Endothelial cell of umbilical vein (primary cell): ENCODE measurements around the gene STK32A. TPM values are rescaled to one million over a fixed set of nuclear protein-coding genes. Genes with fewer than 3 reads are reported as not detected.

ENCODE experiments used
- BruUV-seq: library from RNA; stranded (reverse); fragments of 400-500 nt; replicated peaks from 2 replicates; lab custom pipeline; 2021; lab: Mats Ljungman, UMichigan
- CTCF ChIA-PET: fragments of 300-600, 350-600 bp; sonication (Branson Sonifier 250); formaldehyde crosslinking; loops from one replicate; lab custom pipeline; 2021; ENCODE audit warnings: antibody characterized with exemption, inconsistent platforms; lab: Charles Lee
- POLR2A ChIA-PET: fragments of 300-600, 350-600 bp; sonication (Branson Sonifier 250); formaldehyde crosslinking; loops from one replicate; lab custom pipeline; 2021; ENCODE audit warnings: antibody characterized with exemption, inconsistent platforms; lab: Charles Lee
- DNase-seq: peaks from one replicate; pipeline ENCODE4 v3.0.0-alpha.2; 2011; ENCODE audit warnings: low read depth, low spot score
- FAIRE-seq: peaks from 2 replicates; lab custom pipeline; 2011; peaks lifted over from hg19 to GRCh38; lab: Jason Lieb, UNC
- H2AFZ ChIP-seq: 2 replicates; pipeline ENCODE4 v1.6.0; 2012; ENCODE audit warnings: low read depth, low read length, control low read depth, inconsistent platforms
- H3K27ac ChIP-seq: 2 replicates; pipeline ENCODE4 v1.5.1; 2011; ENCODE audit warnings: low read depth, mild to moderate bottlenecking, control low read depth, low read length, moderate library complexity; ENCODE audit not compliant: insufficient read depth
- H3K27me3 ChIP-seq, 2 experiments: 2 replicates each; pipeline versions ENCODE4 v1.6.0 to v1.6.1; 2011; ENCODE audit warnings: low read length in 2 of 2, mixed read lengths in 1 of 2; ENCODE audit not compliant: control insufficient read depth in 2 of 2, insufficient read depth in 2 of 2
- H3K36me3 ChIP-seq, 2 experiments: 2 replicates in 1 of 2; 3 replicates in 1 of 2; pipeline ENCODE4 v1.5.1; 2011; ENCODE audit warnings: low read length in 2 of 2, mild to moderate bottlenecking in 1 of 2, moderate library complexity in 1 of 2; ENCODE audit not compliant: control insufficient read depth in 2 of 2, insufficient read depth in 2 of 2; ENCODE audit errors: extremely low read depth in 1 of 2
- H3K4me1 ChIP-seq: 3 replicates; pipeline ENCODE4 v1.5.1; 2011; ENCODE audit warnings: mild to moderate bottlenecking, low read length; ENCODE audit not compliant: control insufficient read depth, insufficient read depth; ENCODE audit errors: extremely low read depth
- H3K4me2 ChIP-seq: 2 replicates; pipeline ENCODE4 v1.6.1; 2011; ENCODE audit warnings: low read length, control low read depth, mixed read lengths; ENCODE audit not compliant: insufficient read depth
- H3K4me3 ChIP-seq, 3 experiments: fragments of 200-600 bp in 1 of 3; sonication (generic), shearing (Covaris generic) in 1 of 3; replicated peaks in 1 of 3; 2 replicates each; pipeline ENCODE4 v1.5.1; 2011 to 2016; ENCODE audit warnings: control low read depth in 3 of 3, low read length in 3 of 3, mild to moderate bottlenecking in 2 of 3, inconsistent platforms in 1 of 3, low read depth in 1 of 3, moderate library complexity in 1 of 3; ENCODE audit not compliant: insufficient read depth in 1 of 3
- H3K79me2 ChIP-seq: 2 replicates; pipeline ENCODE4 v1.6.0; 2012; ENCODE audit warnings: low read length, inconsistent platforms; ENCODE audit not compliant: control insufficient read depth, insufficient read depth
- H3K9ac ChIP-seq: replicated peaks from 2 replicates; pipeline ENCODE3; 2011; ENCODE audit warnings: low read length, control low read depth; ENCODE audit not compliant: insufficient read depth; ENCODE audit errors: extremely low read depth
- H3K9me1 ChIP-seq: replicated peaks from 3 replicates; pipeline ENCODE4 v1.6.0; 2011; ENCODE audit warnings: mild to moderate bottlenecking, low read length; ENCODE audit not compliant: control insufficient read depth, insufficient read depth; ENCODE audit errors: extremely low read depth
- H3K9me3 ChIP-seq: replicated peaks from 2 replicates; pipeline ENCODE4 v1.5.1; 2012; ENCODE audit warnings: low read length, inconsistent platforms; ENCODE audit not compliant: control insufficient read depth, insufficient read depth
- H4K20me1 ChIP-seq: replicated peaks from 2 replicates; pipeline ENCODE3; 2011; ENCODE audit warnings: mild to moderate bottlenecking, low read length; ENCODE audit not compliant: control insufficient read depth, insufficient read depth; ENCODE audit errors: extremely low read depth
- CTCF ChIP-seq, 2 donors: IDR thresholded peaks; 1 replicate in 1 of 2; 2 replicates in 1 of 2; pipeline ENCODE4 v1.5.1; 2011; ENCODE audit warnings: low read length in 2 of 2, mild to moderate bottlenecking in 2 of 2, moderate library complexity in 2 of 2, control low read depth in 1 of 2, inconsistent platforms in 1 of 2, low read depth in 1 of 2; ENCODE audit not compliant: insufficient read depth in 1 of 2; ENCODE audit errors: extremely low read depth in 1 of 2
- EZH2 ChIP-seq: IDR thresholded peaks from 2 replicates; pipeline ENCODE4 v1.6.1; 2012; ENCODE audit warnings: borderline replicate concordance, low read depth, mild to moderate bottlenecking, moderate library complexity, low read length, inconsistent platforms; ENCODE audit not compliant: severe bottlenecking
- FOS ChIP-seq: IDR thresholded peaks from 2 replicates; pipeline ENCODE4 v1.6.1; 2011; ENCODE audit warnings: mild to moderate bottlenecking, low read length, moderate library complexity, borderline replicate concordance; ENCODE audit not compliant: insufficient read depth
- GATA2 ChIP-seq: IDR thresholded peaks from 2 replicates; pipeline ENCODE4 v1.7.0; 2011; ENCODE audit warnings: low read depth, mild to moderate bottlenecking, moderate library complexity, mixed read lengths, low read length; ENCODE audit not compliant: insufficient read length, insufficient read depth
- JUN ChIP-seq: IDR thresholded peaks from 2 replicates; pipeline ENCODE4 v1.6.1; 2011; ENCODE audit warnings: borderline replicate concordance, low read depth; ENCODE audit not compliant: insufficient read length, insufficient read depth
- MAX ChIP-seq: IDR thresholded peaks from 2 replicates; pipeline ENCODE4 v1.6.1; 2011; ENCODE audit not compliant: insufficient read depth, insufficient read length
- MYC ChIP-seq: IDR thresholded peaks from one replicate; pipeline ENCODE4 v1.6.1; 2011; ENCODE audit warnings: mild to moderate bottlenecking, low read depth, low read length
- POLR2A ChIP-seq: IDR thresholded peaks from 2 replicates; pipeline ENCODE4 v1.6.1; 2012; ENCODE audit warnings: low read depth, mild to moderate bottlenecking, control low read depth, low read length
- POLR2AphosphoS5 ChIP-seq: IDR thresholded peaks from 2 replicates; pipeline ENCODE4 v1.6.1; 2012; ENCODE audit warnings: low read depth, mild to moderate bottlenecking, control low read depth, low read length, moderate library complexity; ENCODE audit not compliant: insufficient read depth
- dilution Hi-C: fragments of 300-500 bp; cut with MboI; formaldehyde crosslinking; loops from one replicate; pipeline ENCODE4 v1.15.0; 2019; ENCODE audit warnings: low sequenced_read_pairs; ENCODE audit not compliant: extremely low pct_ligation_motif_present
- intact Hi-C: fragments of 100-400 bp; cut with micrococcal nuclease; formaldehyde crosslinking; loops from one replicate; pipeline ENCODE4 v1.10.0; 2022
- polyA plus RNA-seq, 4 experiments: library from polyadenylated mRNA; depleted of rRNA in 3 of 4; stranded (reverse) in 3 of 4; unstranded in 1 of 4; fragments of >200 nt; gene quantifications; 2 replicates each; pipeline versions ENCODE4 v1.2.1 to v1.2.3, GENCODE V29; 2011 to 2012; ENCODE audit warnings: missing spikeins in 1 of 4
- total RNA-seq: library from RNA; stranded (reverse); gene quantifications from 2 replicates; pipeline ENCODE4 v1.2.3, GENCODE V29; 2021

The STK32A gene
- total and polyA plus RNA-seq, 2 donors (not counting 3 experiments of a cell fraction or from before 2014, with no cell fraction given) = not detected

- FAIRE-seq = no peak
- Histone ChIP-seq H2AFZ (no peak overlapping the region), H3K36me3 (no peaks in the 10 kb centered on the region), H3K9me3 (no peaks in the 10 kb centered on the region), H3K4me1 (no peaks in the 10 kb centered on the region), H3K27ac (no peak overlapping the region), H3K79me2 (no peaks in the 10 kb centered on the region), H4K20me1 (no peaks in the 10 kb centered on the region), H3K9me1 (no peaks in the 10 kb centered on the region), H3K4me3 (no peak overlapping the region), H3K4me2 (no peak overlapping the region), H3K9ac (no peak overlapping the region), H3K27me3 (peaks cover 4 to 11% of the 10 kb centered on the region in 2 experiments)
- intact Hi-C loops = no loop called here
- POLR2A ChIA-PET = no interaction called here
- no TSS peak for BruUV-seq
- CTCF ChIA-PET = interaction anchor here (0.8 to 2.1 kb wide), 6 partner anchors 12 to 139 kb away, joined by 3 to 8 read pairs (median 3); no protein-coding TSS in a partner anchor
- no peak for TF ChIP-seq POLR2A
- TF ChIP-seq MYC = no peak
- no peak for DNase-seq
- dilution Hi-C loops = no loop called here
These were observed 92.6 kb downstream of the STK32A start for GRCh38 chr5:147327421-147327820.

- H3K4me2 ChIP-seq = no peak overlapping the region
- peaks cover under 1 to 12% of the 10 kb centered on the region in 2 experiments for H3K27me3 ChIP-seq
- H3K9ac ChIP-seq = no peak overlapping the region
- H3K9me1 ChIP-seq = no peaks in the 10 kb centered on the region
- no peak for TF ChIP-seq CTCF (IDR thresholded peaks at IDR 0.05; ENCODE audit: extremely low read depth in 1 of 2, insufficient read depth in 1 of 2, low read depth in 1 of 2, low read length in 2 of 2)
- TF ChIP-seq POLR2A = no peak
- no peak for TF ChIP-seq MYC
- TF ChIP-seq POLR2AphosphoS5 = no peak
- no peak for TF ChIP-seq MAX
- no peak for TF ChIP-seq GATA2
- no peak for TF ChIP-seq EZH2
- TF ChIP-seq JUN = no peak
- no peak for TF ChIP-seq FOS
- dilution Hi-C loops (no loop called here), intact Hi-C loops (no loop called here)
- H3K27ac ChIP-seq = no peak overlapping the region
- no peaks in the 10 kb centered on the region for H4K20me1 ChIP-seq
- no peaks in the 10 kb centered on the region for H3K79me2 ChIP-seq
- H3K9me3 ChIP-seq = no peaks in the 10 kb centered on the region
- CTCF ChIA-PET = interaction anchor here (0.8 to 2.1 kb wide), 6 partner anchors 12 to 139 kb away, joined by 3 to 8 read pairs (median 3); no protein-coding TSS in a partner anchor
- H2AFZ ChIP-seq = no peak overlapping the region
- no peak overlapping the region for H3K4me3 ChIP-seq
- POLR2A ChIA-PET = no interaction called here
- no peaks in the 10 kb centered on the region for H3K4me1 ChIP-seq
- no peak for DNase-seq
- no peak for FAIRE-seq
- BruUV-seq = no TSS peak
- no peaks in the 10 kb centered on the region for H3K36me3 ChIP-seq
These were observed 93.1 kb downstream of the STK32A start for GRCh38 chr5:147327905-147328304.
